Adrenal gland (tissue), 12 donors: Measurements from ENCODE around the gene LIMA1. TPM values are rescaled to one million over a fixed set of nuclear protein-coding genes. Genes with fewer than 3 reads are reported as not detected.

ENCODE experiments used
- DNase-seq, 7 donors: peaks; one replicate each; pipeline ENCODE4 v3.0.0-alpha.2; 2019 to 2020
- H3K27ac ChIP-seq, 5 donors: fragments of 200-600 bp; sonication (generic) in 4 of 5; 1 replicate in 3 of 5; 2 replicates in 2 of 5; pipeline versions ENCODE4 v1.5.1 to v1.8.0; 2016 to 2020; ENCODE audit warnings: mild to moderate bottlenecking in 1 of 5
- H3K27me3 ChIP-seq: fragments of 200-600 bp; 2 replicates; pipeline ENCODE4 v1.8.0; 2021
- H3K36me3 ChIP-seq, 2 donors: fragments of 200-600 bp; replicated peaks in 1 of 2; 1 replicate in 1 of 2; 2 replicates in 1 of 2; pipeline versions ENCODE4 v1.5.1 to v1.8.0; 2018 to 2022
- H3K4me1 ChIP-seq, 2 donors: fragments of 200-600 bp; replicated peaks in 1 of 2; 1 replicate in 1 of 2; 2 replicates in 1 of 2; pipeline versions ENCODE4 v1.5.1 to v1.8.0; 2018 to 2021
- H3K4me3 ChIP-seq, 4 donors: fragments of 200-600 bp; sonication (generic) in 3 of 4; one replicate each; pipeline ENCODE4 v1.5.1; 2016 to 2018
- H3K9me3 ChIP-seq, 3 donors: fragments of 200-600 bp; sonication (generic) in 1 of 3; replicated peaks in 1 of 3; 1 replicate in 2 of 3; 2 replicates in 1 of 3; pipeline versions ENCODE4 v1.5.1 to v1.8.0; 2016 to 2021
- POLR2A ChIP-seq, 2 donors: fragments of 450-650 bp; IDR thresholded peaks; one replicate each; pipeline ENCODE4 v1.6.1; 2017; ENCODE audit warnings: antibody characterized with exemption in 2 of 2, mild to moderate bottlenecking in 2 of 2, moderate library complexity in 1 of 2
- WGBS, 4 donors: extraction: QIAGEN DNeasy Blood & Tissue Kit in 2 of 4; methylation state at CpG; one replicate each; pipeline versions ENCODE4 v1.1.5 to v1.1.7; 2013 to 2017; 5-methylcytosine and 5-hydroxymethylcytosine counted together
- intact Hi-C, 2 donors: fragments of 100-400 bp; cut with DNase I; formaldehyde crosslinking; loops; one replicate each; pipeline versions ENCODE4 v1.14.1 to v1.15.0; 2022 to 2023
- polyA plus RNA-seq, 3 donors: library from polyadenylated mRNA; stranded (reverse); fragments of 200-250 nt in 2 of 3; fragments of 350-450 nt in 1 of 3; fragmentation: Illumina TruSeq in 1 of 3; extraction: RNeasy Lipid Tissue Mini Kit (QIAGEN cat#74804) in 1 of 3; gene quantifications; one replicate each; pipeline ENCODE4 v1.2.3, GENCODE V29; 2013 to 2014
- total RNA-seq, 9 donors: library from RNA; depleted of rRNA in 4 of 9; stranded (reverse); fragments of >200 nt in 4 of 9; fragments of 120-200 nt in 1 of 9; fragmentation: NEBNext Ultra II Directional in 1 of 9; extraction: Animal tissue kit (Norgen Biotek cat#: 25700) in 1 of 9; gene quantifications; one replicate each; pipeline versions ENCODE4 v1.1.0 to v1.2.4, GENCODE V29; 2013 to 2023
- TF ChIP-seq, protein P1 (sequence below), 6 experiments: fragments of 450-650 bp in 4 of 6; fragments of 200-600 bp in 2 of 6; sonication (generic) in 1 of 6; IDR thresholded peaks; 1 replicate in 5 of 6; 2 replicates in 1 of 6; pipeline versions ENCODE4 v1.5.1 to v1.8.0; 2016 to 2021; ENCODE audit warnings: antibody characterized with exemption in 6 of 6, mild to moderate bottlenecking in 2 of 6, moderate library complexity in 1 of 6
- donor health status: healthy with polysubstance abuse.
- donor health status: Bipolar disorder and iron deficiency.
- donor health status: DM: yes; HTN: yes; CAD: no.
- donor health status: DM: no; HTN: no; CAD: no.
- donor health status: DM: no; HTN: no; CAD: no.
- donor health status: DM: yes; HTN: yes; CAD: no.

Gene LIMA1
- total and polyA plus RNA-seq, 12 donors: 44.3 to 134 (median 83.6) TPM

DNA sequence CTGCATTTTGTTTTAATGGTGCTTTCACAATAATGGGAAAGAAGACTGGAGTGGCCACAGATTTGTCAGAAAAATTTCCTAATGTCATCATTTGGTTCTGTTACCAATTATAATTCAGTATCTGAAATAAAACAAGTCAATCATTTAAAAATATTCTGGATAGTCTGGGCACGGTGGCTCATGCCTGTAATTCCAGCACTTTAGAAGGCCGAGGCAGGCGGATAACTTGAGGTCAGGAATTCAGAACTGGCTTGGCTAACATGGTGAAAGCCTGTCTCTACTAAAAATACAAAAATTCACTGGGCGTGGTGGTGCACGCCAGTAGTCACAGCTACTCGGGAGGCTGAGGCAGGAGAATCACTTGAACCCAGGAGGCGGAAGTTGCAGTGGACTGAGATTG, 4.0 kb upstream of the LIMA1 start:
- H3K27ac ChIP-seq: no peak overlapping the region
- H3K27me3 ChIP-seq: no peaks in the 10 kb centered on the region
- peaks cover 15 to 26% of the 10 kb centered on the region in 2 donors for H3K4me1 ChIP-seq
- H3K36me3 ChIP-seq: no peaks in the 10 kb centered on the region
- 86 to 96% (median 93%) methylated on average over 7 of the region's 7 CpGs for WGBS, 4 donors
- no peak for TF ChIP-seq POLR2A (IDR thresholded peaks at IDR 0.05)
- TF ChIP-seq, protein P1, sequence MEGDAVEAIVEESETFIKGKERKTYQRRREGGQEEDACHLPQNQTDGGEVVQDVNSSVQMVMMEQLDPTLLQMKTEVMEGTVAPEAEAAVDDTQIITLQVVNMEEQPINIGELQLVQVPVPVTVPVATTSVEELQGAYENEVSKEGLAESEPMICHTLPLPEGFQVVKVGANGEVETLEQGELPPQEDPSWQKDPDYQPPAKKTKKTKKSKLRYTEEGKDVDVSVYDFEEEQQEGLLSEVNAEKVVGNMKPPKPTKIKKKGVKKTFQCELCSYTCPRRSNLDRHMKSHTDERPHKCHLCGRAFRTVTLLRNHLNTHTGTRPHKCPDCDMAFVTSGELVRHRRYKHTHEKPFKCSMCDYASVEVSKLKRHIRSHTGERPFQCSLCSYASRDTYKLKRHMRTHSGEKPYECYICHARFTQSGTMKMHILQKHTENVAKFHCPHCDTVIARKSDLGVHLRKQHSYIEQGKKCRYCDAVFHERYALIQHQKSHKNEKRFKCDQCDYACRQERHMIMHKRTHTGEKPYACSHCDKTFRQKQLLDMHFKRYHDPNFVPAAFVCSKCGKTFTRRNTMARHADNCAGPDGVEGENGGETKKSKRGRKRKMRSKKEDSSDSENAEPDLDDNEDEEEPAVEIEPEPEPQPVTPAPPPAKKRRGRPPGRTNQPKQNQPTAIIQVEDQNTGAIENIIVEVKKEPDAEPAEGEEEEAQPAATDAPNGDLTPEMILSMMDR (IDR thresholded peaks at IDR 0.05): no peak
- no peaks in the 10 kb centered on the region for H3K9me3 ChIP-seq
- H3K4me3 ChIP-seq: no peak overlapping the region
- DNase-seq: no peak
- intact Hi-C loops: no loop called here

DNA sequence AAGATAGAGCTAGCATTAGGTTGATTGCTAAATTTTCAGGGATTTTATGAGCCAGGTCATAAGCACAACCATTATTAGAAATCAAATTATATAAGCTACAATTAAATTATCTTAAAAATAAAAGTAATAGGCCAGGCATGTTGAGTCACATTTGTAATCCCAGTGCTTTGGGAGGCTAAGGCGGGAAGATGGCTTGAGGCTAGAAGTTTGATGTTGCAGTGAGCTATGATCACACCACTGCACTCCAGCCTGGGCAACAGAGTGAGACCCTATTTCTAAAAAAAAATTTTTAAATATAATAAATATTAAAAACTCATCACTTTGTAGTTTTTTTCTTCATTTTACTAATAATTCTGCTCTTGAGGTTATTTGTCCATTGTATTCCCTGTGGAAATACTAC, 1.9 kb upstream of the LIMA1 start:
- Histone ChIP-seq H3K4me1 (peaks cover 20 to 44% of the 10 kb centered on the region in 2 donors), H3K27me3 (no peaks in the 10 kb centered on the region), H3K27ac (no peak overlapping the region), H3K9me3 (no peaks in the 10 kb centered on the region), H3K36me3 (no peaks in the 10 kb centered on the region), H3K4me3 (no peak overlapping the region)
- DNase-seq: no peak
- TF ChIP-seq, protein P1 (IDR thresholded peaks at IDR 0.05): no peak
- TF ChIP-seq POLR2A (IDR thresholded peaks at IDR 0.05): no peak
- intact Hi-C loops: no loop called here
- 83 to 96% (median 93%) methylated on average over 1 of the region's 1 CpG for WGBS, 4 donors

DNA sequence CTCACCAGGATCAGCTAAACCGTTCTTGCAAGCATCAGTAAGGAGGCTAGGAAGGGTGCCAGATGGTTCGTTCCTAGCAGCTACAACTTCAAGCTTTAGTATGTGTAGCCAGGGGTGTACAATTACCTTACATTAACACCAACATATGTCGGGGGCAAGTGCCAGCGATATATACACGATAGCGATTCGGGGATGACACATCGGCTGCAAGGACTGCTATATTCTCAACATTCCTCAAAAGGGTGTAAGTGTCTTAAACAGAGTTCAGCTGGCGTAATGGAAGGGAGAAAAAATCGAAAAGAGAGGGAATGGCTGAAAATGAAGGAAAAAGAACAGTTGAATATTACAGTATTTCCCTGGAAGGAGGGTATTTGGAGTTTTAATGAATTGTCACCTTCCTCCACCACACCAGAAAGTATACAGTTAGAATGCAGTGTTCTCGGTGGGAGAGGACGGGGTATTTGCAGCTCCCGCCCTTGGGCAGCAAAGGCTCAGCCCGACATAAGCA, 545 bp downstream of the LIMA1 start:
- Histone ChIP-seq H3K27me3 (no peaks in the 10 kb centered on the region), H3K4me3 (peak overlapping the region; percentile 44 to 89 (median 77)), H3K9me3 (no peaks in the 10 kb centered on the region), H3K36me3 (no peaks in the 10 kb centered on the region), H3K27ac (peak overlapping the region; percentile 68 to 92 (median 84)), H3K4me1 (peaks cover 21 to 50% of the 10 kb centered on the region in 2 donors)
- peak in 4 of 7 donors; percentile 31 to 40 (median 38) for DNase-seq
- TF ChIP-seq, protein P1 (IDR thresholded peaks at IDR 0.05): no peak
- no peak for TF ChIP-seq POLR2A (IDR thresholded peaks at IDR 0.05)
- intact Hi-C loops: no loop called here
- WGBS, 4 donors: 2 to 10% (median 7%) methylated on average over 14 of the region's 14 CpGs

DNA sequence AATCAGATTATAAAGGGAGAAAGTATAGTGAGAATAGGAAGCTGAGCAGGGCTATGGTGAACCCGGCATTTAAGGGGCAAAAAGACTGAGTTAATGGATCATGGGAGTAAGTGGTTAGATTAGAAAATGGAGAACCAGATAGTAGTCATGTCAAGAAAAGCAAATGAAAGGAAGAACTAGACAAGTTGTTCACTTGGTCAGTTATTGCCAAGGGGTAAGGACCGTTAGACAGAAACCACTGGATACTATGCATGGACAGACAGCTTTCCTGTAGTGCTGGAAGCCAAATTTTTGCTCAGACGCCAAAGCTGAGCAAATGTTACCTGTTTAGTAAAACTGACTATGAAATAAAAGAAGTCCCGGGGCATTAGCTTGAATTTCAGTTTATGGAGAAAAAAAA, 3.8 kb downstream of the LIMA1 start:
- Histone ChIP-seq H3K36me3 (no peaks in the 10 kb centered on the region), H3K4me3 (no peak overlapping the region), H3K9me3 (no peaks in the 10 kb centered on the region), H3K27ac (no peak overlapping the region), H3K4me1 (peaks cover 40 to 68% of the 10 kb centered on the region in 2 donors), H3K27me3 (no peaks in the 10 kb centered on the region)
- intact Hi-C loops: no loop called here
- TF ChIP-seq, protein P1 (IDR thresholded peaks at IDR 0.05): no peak
- TF ChIP-seq POLR2A (IDR thresholded peaks at IDR 0.05): no peak
- DNase-seq: no peak
- 90 to 94% (median 92%) methylated on average over 4 of the region's 4 CpGs for WGBS, 4 donors
